ENCODE results near the gene SYT15. TPM values are rescaled to one million over a fixed set of nuclear protein-coding genes. Genes with fewer than 3 reads are reported as not detected.
"Not testable (repeated sequence)": the region's sequence is repeated elsewhere in the genome, so short reads cannot be mapped to it uniquely, and the experiment has no call there.

SYT15 gene
- 0.48 TPM for polyA plus RNA-seq (2013, experiment 1 of 2)
- 0.88 TPM for polyA plus RNA-seq (2013, experiment 2 of 2)

DNA sequence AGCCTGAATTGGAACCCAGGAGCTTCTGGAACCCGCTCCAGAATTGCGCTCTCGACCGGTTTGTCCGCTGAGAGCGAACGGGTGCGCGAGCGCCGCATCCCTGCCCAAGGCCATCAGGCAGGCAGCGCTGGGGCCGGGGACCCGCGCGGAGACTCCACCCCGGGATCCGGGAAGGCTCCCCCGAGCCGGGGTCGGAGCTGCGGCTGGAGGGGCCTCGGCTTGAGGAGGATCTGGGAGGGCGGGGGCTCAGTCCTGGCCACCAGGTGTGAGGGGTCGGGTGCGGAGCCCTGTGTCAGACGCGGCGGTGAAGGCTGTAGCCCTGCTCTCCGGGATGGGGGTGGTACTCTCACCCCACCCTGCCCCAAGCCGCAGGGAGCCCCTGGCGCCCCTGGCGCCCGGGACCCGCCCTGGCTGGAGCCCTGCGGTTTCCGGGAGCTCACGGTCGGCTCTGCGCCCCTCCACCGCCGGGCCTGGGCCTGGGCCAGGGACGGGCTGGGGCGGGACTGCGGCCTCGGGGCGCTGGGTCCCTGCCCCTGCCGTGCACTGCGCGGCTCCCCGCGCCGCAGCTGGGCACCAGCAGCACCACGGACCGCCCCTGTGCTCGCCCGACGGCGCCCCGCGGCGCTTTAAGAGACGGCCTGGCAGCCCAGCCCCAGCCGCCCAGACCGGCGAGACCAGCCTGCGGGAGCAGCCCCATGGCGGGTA, at the start of gene SYT15:
Gene SYT15 (plus strand): TSS at position 655 of the 705 bp plus-strand sequence. CDS start 41 bp downstream, at position 696.
- H3K18ac ChIP-seq (ENCODE audit: low read length); H3K56ac ChIP-seq (ENCODE audit: low read length); H3K79me2 ChIP-seq (ENCODE audit: control insufficient read depth, insufficient read depth, low read length); H3K4me3 ChIP-seq (ENCODE audit: low read length); H3K4ac ChIP-seq (ENCODE audit: low read depth, low read length); H3K27ac ChIP-seq (ENCODE audit: low read depth, low read length); H2BK5ac ChIP-seq (ENCODE audit: low read length); H3K4me1 ChIP-seq (ENCODE audit: control insufficient read depth, low read depth, low read length); H3K9ac ChIP-seq (ENCODE audit: low read length); H3K27me3 ChIP-seq (ENCODE audit: insufficient read depth, low read length, poor library complexity); H3K79me1 ChIP-seq (ENCODE audit: low read length); H2AK5ac ChIP-seq (ENCODE audit: low read length); H2BK15ac ChIP-seq (replicated peaks; ENCODE audit: low read depth); H3K4me2 ChIP-seq (ENCODE audit: low read length); H3K36me3 ChIP-seq (ENCODE audit: control insufficient read depth, insufficient read depth, low read length); H3K23ac ChIP-seq (ENCODE audit: low read length); H4K5ac ChIP-seq (ENCODE audit: low read length); DNase-seq; H2BK120ac ChIP-seq (ENCODE audit: low read depth, low read length); H4K8ac ChIP-seq (ENCODE audit: low read depth, low read length): not testable (repeated sequence)
- WGBS (ENCODE audit: extremely low coverage, insufficient coverage, low lambda C conversion rate): no CpG with 5 or more reads among the region's 68 CpGs

- no CpG with 5 or more reads among the region's 7 CpGs for WGBS (ENCODE audit: extremely low coverage, insufficient coverage, low lambda C conversion rate)
- H2BK120ac ChIP-seq (ENCODE audit: low read depth, low read length); H3K4ac ChIP-seq (ENCODE audit: low read depth, low read length); H2BK5ac ChIP-seq (ENCODE audit: low read length); H3K9ac ChIP-seq (ENCODE audit: low read length); H4K8ac ChIP-seq (ENCODE audit: low read depth, low read length); H3K56ac ChIP-seq (ENCODE audit: low read length); H3K4me3 ChIP-seq (ENCODE audit: low read length); H4K5ac ChIP-seq (ENCODE audit: low read length); H3K4me1 ChIP-seq (ENCODE audit: control insufficient read depth, low read depth, low read length); H3K36me3 ChIP-seq (ENCODE audit: control insufficient read depth, insufficient read depth, low read length); H2BK15ac ChIP-seq (replicated peaks; ENCODE audit: low read depth); H3K79me2 ChIP-seq (ENCODE audit: control insufficient read depth, insufficient read depth, low read length); H3K23ac ChIP-seq (ENCODE audit: low read length); H3K4me2 ChIP-seq (ENCODE audit: low read length); H3K27ac ChIP-seq (ENCODE audit: low read depth, low read length); H3K18ac ChIP-seq (ENCODE audit: low read length); H3K27me3 ChIP-seq (ENCODE audit: insufficient read depth, low read length, poor library complexity); H2AK5ac ChIP-seq (ENCODE audit: low read length); H3K79me1 ChIP-seq (ENCODE audit: low read length); DNase-seq: not testable (repeated sequence)
Measured at GRCh38 chr10:46529742-46530141, 49.2 kb upstream of the SYT15 start.

GRCh38 chr10:46530249-46531186, 48.4 kb upstream of the SYT15 start:
- H2BK15ac ChIP-seq (replicated peaks; ENCODE audit: low read depth): no peak overlapping the region
- DNase-seq: peak; percentile 74
- H4K5ac ChIP-seq (ENCODE audit: low read length): no peak overlapping the region
- H2BK5ac ChIP-seq (ENCODE audit: low read length): no peak overlapping the region
- H3K4me3 ChIP-seq (ENCODE audit: low read length): no peak overlapping the region
- no peak overlapping the region for H3K56ac ChIP-seq (ENCODE audit: low read length)
- H3K4ac ChIP-seq (ENCODE audit: low read depth, low read length): no peak overlapping the region
- H3K27me3 ChIP-seq (ENCODE audit: insufficient read depth, low read length, poor library complexity): no peaks in the 10 kb centered on the region
- no peak overlapping the region for H4K8ac ChIP-seq (ENCODE audit: low read depth, low read length)
- H2BK120ac ChIP-seq (ENCODE audit: low read depth, low read length): no peak overlapping the region
- no peak overlapping the region for H3K9ac ChIP-seq (ENCODE audit: low read length)
- no peak overlapping the region for H2AK5ac ChIP-seq (ENCODE audit: low read length)
- no peak overlapping the region for H3K18ac ChIP-seq (ENCODE audit: low read length)
- no CpG with 5 or more reads among the region's 18 CpGs for WGBS (ENCODE audit: extremely low coverage, insufficient coverage, low lambda C conversion rate)
- no peak overlapping the region for H3K27ac ChIP-seq (ENCODE audit: low read depth, low read length)
- no peaks in the 10 kb centered on the region for H3K79me2 ChIP-seq (ENCODE audit: control insufficient read depth, insufficient read depth, low read length)
- no peak overlapping the region for H3K4me2 ChIP-seq (ENCODE audit: low read length)
- no peaks in the 10 kb centered on the region for H3K79me1 ChIP-seq (ENCODE audit: low read length)
- no peaks in the 10 kb centered on the region for H3K36me3 ChIP-seq (ENCODE audit: control insufficient read depth, insufficient read depth, low read length)
- no peak overlapping the region for H3K23ac ChIP-seq (ENCODE audit: low read length)
- H3K4me1 ChIP-seq (ENCODE audit: control insufficient read depth, low read depth, low read length): no peaks in the 10 kb centered on the region

- H3K23ac ChIP-seq (ENCODE audit: low read length); H3K4ac ChIP-seq (ENCODE audit: low read depth, low read length); H3K27me3 ChIP-seq (ENCODE audit: insufficient read depth, low read length, poor library complexity); H3K4me3 ChIP-seq (ENCODE audit: low read length); H3K36me3 ChIP-seq (ENCODE audit: control insufficient read depth, insufficient read depth, low read length); H2AK5ac ChIP-seq (ENCODE audit: low read length); H2BK120ac ChIP-seq (ENCODE audit: low read depth, low read length); H2BK15ac ChIP-seq (replicated peaks; ENCODE audit: low read depth); DNase-seq; H3K4me1 ChIP-seq (ENCODE audit: control insufficient read depth, low read depth, low read length); H3K79me1 ChIP-seq (ENCODE audit: low read length); H3K4me2 ChIP-seq (ENCODE audit: low read length); H2BK5ac ChIP-seq (ENCODE audit: low read length); H3K79me2 ChIP-seq (ENCODE audit: control insufficient read depth, insufficient read depth, low read length); H3K9ac ChIP-seq (ENCODE audit: low read length); H3K27ac ChIP-seq (ENCODE audit: low read depth, low read length); H4K5ac ChIP-seq (ENCODE audit: low read length); H3K18ac ChIP-seq (ENCODE audit: low read length); H4K8ac ChIP-seq (ENCODE audit: low read depth, low read length); H3K56ac ChIP-seq (ENCODE audit: low read length): not testable (repeated sequence)
- WGBS (ENCODE audit: extremely low coverage, insufficient coverage, low lambda C conversion rate): no CpG with 5 or more reads among the region's 1 CpG
Measured at GRCh38 chr10:46532256-46532655, 46.7 kb upstream of the SYT15 start.

DNA sequence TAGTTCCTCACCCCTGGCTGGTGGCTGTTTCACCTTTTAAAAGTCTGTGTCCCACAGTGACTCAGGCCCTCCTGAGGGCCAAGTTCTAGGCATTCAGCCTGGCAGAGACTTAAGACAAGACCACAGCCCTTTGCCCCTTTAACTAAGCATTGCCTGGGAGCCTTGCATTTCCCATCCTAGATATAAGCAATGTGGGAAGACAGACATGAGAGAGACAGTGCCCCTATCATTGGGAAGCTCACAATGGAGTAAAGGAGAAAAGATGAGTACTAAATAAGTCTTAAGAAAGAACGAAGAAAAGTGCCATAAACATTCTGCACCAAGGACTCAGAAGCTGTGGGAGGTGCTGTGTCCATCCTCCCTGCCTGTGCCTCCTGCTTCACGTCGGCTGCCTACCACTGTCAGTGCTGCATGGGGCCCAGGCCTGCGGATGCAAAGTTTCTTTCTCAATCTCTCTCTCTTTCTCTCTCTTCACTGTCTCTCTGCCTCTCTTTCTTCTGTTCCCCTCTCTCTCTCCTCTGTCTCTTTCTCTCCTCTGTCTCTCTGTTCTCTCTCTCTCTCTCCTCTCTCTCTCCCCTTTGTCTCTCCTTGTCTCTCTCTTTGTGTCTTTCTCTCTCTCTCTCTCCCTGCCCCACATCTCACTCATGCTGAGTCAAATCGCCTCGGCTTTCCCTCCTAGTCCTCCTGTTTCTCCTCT, 44.0 kb upstream of the SYT15 start:
- Histone ChIP-seq H3K18ac (ENCODE audit: low read length) (no peak overlapping the region), H3K36me3 (ENCODE audit: control insufficient read depth, insufficient read depth, low read length) (no peaks in the 10 kb centered on the region), H3K79me1 (ENCODE audit: low read length) (no peaks in the 10 kb centered on the region), H3K9ac (ENCODE audit: low read length) (no peak overlapping the region), H2BK120ac (ENCODE audit: low read depth, low read length) (no peak overlapping the region), H3K23ac (ENCODE audit: low read length) (no peak overlapping the region), H3K56ac (ENCODE audit: low read length) (no peak overlapping the region), H3K4me3 (ENCODE audit: low read length) (no peak overlapping the region), H4K5ac (ENCODE audit: low read length) (no peak overlapping the region), H3K27ac (ENCODE audit: low read depth, low read length) (no peak overlapping the region), H4K8ac (ENCODE audit: low read depth, low read length) (no peak overlapping the region), H3K4me1 (ENCODE audit: control insufficient read depth, low read depth, low read length) (no peaks in the 10 kb centered on the region), H3K4ac (ENCODE audit: low read depth, low read length) (no peak overlapping the region), H2BK5ac (ENCODE audit: low read length) (no peak overlapping the region), H3K79me2 (ENCODE audit: control insufficient read depth, insufficient read depth, low read length) (no peaks in the 10 kb centered on the region), H2BK15ac (replicated peaks; ENCODE audit: low read depth) (no peak overlapping the region), H2AK5ac (ENCODE audit: low read length) (no peak overlapping the region), H3K27me3 (ENCODE audit: insufficient read depth, low read length, poor library complexity) (no peaks in the 10 kb centered on the region), H3K4me2 (ENCODE audit: low read length) (no peak overlapping the region)
- no peak for DNase-seq
- no CpG with 5 or more reads among the region's 6 CpGs for WGBS (ENCODE audit: extremely low coverage, insufficient coverage, low lambda C conversion rate)
